ENCODE results near the gene POLRMT. TPM values are rescaled to one million over a fixed set of nuclear protein-coding genes. Genes with fewer than 3 reads are reported as not detected.

Gene POLRMT
- total RNA-seq, 6 experiments from 2014 or later, result 29.9 to 44.2 (median 34.7) TPM

GRCh38 chr19:583198-583967, 50.0 kb downstream of the POLRMT start:
- peak overlapping the region; percentile 39 for H3K4me3 Mint-ChIP-seq
- 0 out of 2 replicates have a peak, but pooled peaks cover 5% of the 10 kb centered on the region for H3K36me3 Mint-ChIP-seq (ENCODE audit: low read depth)
- H3K27me3 Mint-ChIP-seq (ENCODE audit: insufficient read depth), result peaks cover 5% of the 10 kb centered on the region
- no peaks in the 10 kb centered on the region for H3K9me3 Mint-ChIP-seq
- DNase-seq, result no peak
- no peak for TF ChIP-seq CTCF (IDR thresholded peaks at IDR 0.05)
- peak overlapping the region; percentile 69; the same call in 1 of the 2 replicates for H3K27ac Mint-ChIP-seq
- H3K4me1 Mint-ChIP-seq (ENCODE audit: low read depth), result peaks cover 26% of the 10 kb centered on the region

GRCh38 chr19:582497-583197, 50.7 kb downstream of the POLRMT start:
- H3K27me3 Mint-ChIP-seq (ENCODE audit: insufficient read depth), result peaks cover 5% of the 10 kb centered on the region
- peak overlapping the region; percentile 39 for H3K4me3 Mint-ChIP-seq
- peak; percentile 68 for DNase-seq
- peak overlapping the region; percentile 69 for H3K27ac Mint-ChIP-seq
- peaks cover 20% of the 10 kb centered on the region for H3K4me1 Mint-ChIP-seq (ENCODE audit: low read depth)
- no peak for TF ChIP-seq CTCF (IDR thresholded peaks at IDR 0.05)
- H3K9me3 Mint-ChIP-seq, result no peaks in the 10 kb centered on the region
- H3K36me3 Mint-ChIP-seq (ENCODE audit: low read depth), result 0 out of 2 replicates have a peak, but pooled peaks cover 5% of the 10 kb centered on the region

GRCh38 chr19:581399-582111, 51.8 kb downstream of the POLRMT start:
- Mint-ChIP-seq H3K4me1 (ENCODE audit: low read depth) (peaks cover 17% of the 10 kb centered on the region), H3K4me3 (no peak overlapping the region)

GRCh38 chr19:580274-580835, 53.0 kb downstream of the POLRMT start:
- H3K36me3 Mint-ChIP-seq (ENCODE audit: low read depth), result 0 out of 2 replicates have a peak, but pooled peaks cover 5% of the 10 kb centered on the region
- H3K27me3 Mint-ChIP-seq (ENCODE audit: insufficient read depth), result peaks cover 4% of the 10 kb centered on the region
- no peak overlapping the region for H3K27ac Mint-ChIP-seq
- no peak for TF ChIP-seq CTCF (IDR thresholded peaks at IDR 0.05)
- no peak overlapping the region for H3K4me3 Mint-ChIP-seq
- peaks cover 18% of the 10 kb centered on the region for H3K4me1 Mint-ChIP-seq (ENCODE audit: low read depth)
- no peak for DNase-seq
- no peaks in the 10 kb centered on the region for H3K9me3 Mint-ChIP-seq

More at GRCh38 chr19:581399-582111, 51.8 kb downstream of the POLRMT start:
- no peak for TF ChIP-seq CTCF (IDR thresholded peaks at IDR 0.05)
- H3K36me3 Mint-ChIP-seq (ENCODE audit: low read depth), result 0 out of 2 replicates have a peak, but pooled peaks cover 5% of the 10 kb centered on the region
- H3K27me3 Mint-ChIP-seq (ENCODE audit: insufficient read depth), result peaks cover 5% of the 10 kb centered on the region
- DNase-seq, result no peak
- no peak overlapping the region for H3K27ac Mint-ChIP-seq
- no peaks in the 10 kb centered on the region for H3K9me3 Mint-ChIP-seq

GRCh38 chr19:579842-580155, 53.5 kb downstream of the POLRMT start:
- Mint-ChIP-seq H3K27me3 (ENCODE audit: insufficient read depth) (peaks cover 5% of the 10 kb centered on the region), H3K4me3 (no peak overlapping the region), H3K27ac (no peak overlapping the region), H3K9me3 (no peaks in the 10 kb centered on the region), H3K36me3 (ENCODE audit: low read depth) (0 out of 2 replicates have a peak, but pooled peaks cover 5% of the 10 kb centered on the region), H3K4me1 (ENCODE audit: low read depth) (peaks cover 23% of the 10 kb centered on the region)
- no peak for TF ChIP-seq CTCF (IDR thresholded peaks at IDR 0.05)
- no peak for DNase-seq

Measured in HFFc6 (cell line).